ENCODE measurements around the gene PPP1R9B.

PPP1R9B gene

GRCh38 chr17:50184064-50184463 lies 33.6 kb upstream of the PPP1R9B start:
- no peak for FAIRE-seq
- TF ChIP-seq POLR2A (IDR thresholded peaks at IDR 0.05; ENCODE audit: low read depth, low read length) = no peak
- DNase-seq (ENCODE audit: insufficient read length, low spot score) = no peak

GRCh38 chr17:50183421-50183994 lies 33.0 kb upstream of the PPP1R9B start:
- DNase-seq (ENCODE audit: insufficient read length, low spot score) (no peak), FAIRE-seq (no peak)
- TF ChIP-seq POLR2A (IDR thresholded peaks at IDR 0.05; ENCODE audit: low read depth, low read length) = no peak

GRCh38 chr17:50182783-50183420 lies 32.4 kb upstream of the PPP1R9B start:
- no peak for FAIRE-seq
- no peak for DNase-seq (ENCODE audit: insufficient read length, low spot score)
- no peak for TF ChIP-seq POLR2A (IDR thresholded peaks at IDR 0.05; ENCODE audit: low read depth, low read length)

GRCh38 chr17:50181591-50182560 lies 31.4 kb upstream of the PPP1R9B start:
- no peak for DNase-seq (ENCODE audit: insufficient read length, low spot score)
- no peak for TF ChIP-seq POLR2A (IDR thresholded peaks at IDR 0.05; ENCODE audit: low read depth, low read length)
- no peak for FAIRE-seq

GRCh38 chr17:50181144-50181543 lies 30.7 kb upstream of the PPP1R9B start:
- TF ChIP-seq POLR2A (IDR thresholded peaks at IDR 0.05; ENCODE audit: low read depth, low read length) = no peak
- FAIRE-seq (no peak), DNase-seq (ENCODE audit: insufficient read length, low spot score) (no peak)

- no peak for TF ChIP-seq POLR2A (IDR thresholded peaks at IDR 0.05; ENCODE audit: low read depth, low read length)
- DNase-seq (ENCODE audit: insufficient read length, low spot score) (no peak), FAIRE-seq (no peak)
These were observed 30.1 kb upstream of the PPP1R9B start for GRCh38 chr17:50180620-50181019.

GRCh38 chr17:50180111-50180510 lies 29.6 kb upstream of the PPP1R9B start:
- DNase-seq (ENCODE audit: insufficient read length, low spot score) (no peak), FAIRE-seq (no peak)
- no peak for TF ChIP-seq POLR2A (IDR thresholded peaks at IDR 0.05; ENCODE audit: low read depth, low read length)

- FAIRE-seq (peak; percentile 11), DNase-seq (ENCODE audit: insufficient read length, low spot score) (peak; percentile 97)
- peak; percentile 61 for TF ChIP-seq POLR2A (IDR thresholded peaks at IDR 0.05; ENCODE audit: low read depth, low read length)
These were observed 27.7 kb upstream of the PPP1R9B start for GRCh38 chr17:50177983-50178834.

- FAIRE-seq (no peak), DNase-seq (ENCODE audit: insufficient read length, low spot score) (no peak)
- no peak for TF ChIP-seq POLR2A (IDR thresholded peaks at IDR 0.05; ENCODE audit: low read depth, low read length)
These were observed 27.0 kb upstream of the PPP1R9B start for GRCh38 chr17:50177476-50177875.

GRCh38 chr17:50176559-50177357 lies 26.3 kb upstream of the PPP1R9B start:
- FAIRE-seq (no peak), DNase-seq (ENCODE audit: insufficient read length, low spot score) (no peak)
- no peak for TF ChIP-seq POLR2A (IDR thresholded peaks at IDR 0.05; ENCODE audit: low read depth, low read length)

- DNase-seq (ENCODE audit: insufficient read length, low spot score) (no peak), FAIRE-seq (no peak)
- TF ChIP-seq POLR2A (IDR thresholded peaks at IDR 0.05; ENCODE audit: low read depth, low read length) = no peak
These were observed 24.7 kb upstream of the PPP1R9B start for GRCh38 chr17:50175035-50175807.

GRCh38 chr17:50174444-50174843 lies 24.0 kb upstream of the PPP1R9B start:
- no peak for TF ChIP-seq POLR2A (IDR thresholded peaks at IDR 0.05; ENCODE audit: low read depth, low read length)
- FAIRE-seq (no peak), DNase-seq (ENCODE audit: insufficient read length, low spot score) (no peak)

Measured in H54 (cell line).